ENCODE data around the gene GNAZ. TPM values are rescaled to one million over a fixed set of nuclear protein-coding genes. Genes with fewer than 3 reads are reported as not detected.

The GNAZ gene
- total and polyA plus RNA-seq, 5 donors: 2.0 to 3.5 (median 2.8) TPM

GRCh38 chr22:23147617-23148387 is 77.5 kb downstream of the GNAZ start:
- ATAC-seq: peak in 1 of 2 donors; percentile 23

GRCh38 chr22:23149743-23150238 is 79.5 kb downstream of the GNAZ start:
- DNase-seq: peak in 1 of 3 donors; percentile 30
- no peak for ATAC-seq

More at GRCh38 chr22:23147617-23148387, 77.5 kb downstream of the GNAZ start:
- DNase-seq: peak in 1 of 3 donors; percentile 7
- 31% methylated on average over 6 of the region's 6 CpGs for WGBS
- H3K27ac ChIP-seq (ENCODE audit: low read length): no peak overlapping the region
- H3K4me1 ChIP-seq (ENCODE audit: control insufficient read depth, insufficient read depth, low read length): peaks cover 2% of the 10 kb centered on the region
- no peaks in the 10 kb centered on the region for H3K27me3 ChIP-seq (ENCODE audit: control insufficient read depth, insufficient read depth)
- no peak overlapping the region for H3K4me3 ChIP-seq (ENCODE audit: low read length)
- intact Hi-C loops (cut with DNase I): no loop called here
- H3K9me3 ChIP-seq (ENCODE audit: control insufficient read depth, low read length): no peaks in the 10 kb centered on the region

GRCh38 chr22:23150762-23151161 is 80.4 kb downstream of the GNAZ start:
- Histone ChIP-seq H3K4me1 (ENCODE audit: control insufficient read depth, insufficient read depth, low read length) (peaks cover 2% of the 10 kb centered on the region), H3K9me3 (ENCODE audit: control insufficient read depth, low read length) (no peaks in the 10 kb centered on the region), H3K27me3 (ENCODE audit: control insufficient read depth, insufficient read depth) (no peaks in the 10 kb centered on the region), H3K27ac (ENCODE audit: low read length) (no peak overlapping the region), H3K4me3 (ENCODE audit: low read length) (no peak overlapping the region)
- WGBS: 85% methylated on average over 6 of the region's 6 CpGs
- intact Hi-C loops (cut with DNase I): no loop called here
- no peak for ATAC-seq
- DNase-seq: peak in 1 of 3 donors; percentile 1

More at GRCh38 chr22:23149743-23150238, 79.5 kb downstream of the GNAZ start:
- Histone ChIP-seq H3K27ac (ENCODE audit: low read length) (no peak overlapping the region), H3K4me1 (ENCODE audit: control insufficient read depth, insufficient read depth, low read length) (peaks cover 2% of the 10 kb centered on the region), H3K4me3 (ENCODE audit: low read length) (no peak overlapping the region), H3K9me3 (ENCODE audit: control insufficient read depth, low read length) (no peaks in the 10 kb centered on the region), H3K27me3 (ENCODE audit: control insufficient read depth, insufficient read depth) (no peaks in the 10 kb centered on the region)
- WGBS: 75% methylated on average over 15 of the region's 15 CpGs
- intact Hi-C loops (cut with DNase I): no loop called here

GRCh38 chr22:23151827-23152226 is 81.5 kb downstream of the GNAZ start:
- WGBS: 95% methylated on average over 16 of the region's 16 CpGs
- DNase-seq: peak in 2 of 3 donors; percentile 30 to 54

GRCh38 chr22:23152238-23153114 is 82.2 kb downstream of the GNAZ start:
- intact Hi-C loops (cut with DNase I): no loop called here
- Histone ChIP-seq H3K27ac (ENCODE audit: low read length) (no peak overlapping the region), H3K4me1 (ENCODE audit: control insufficient read depth, insufficient read depth, low read length) (peaks cover 2% of the 10 kb centered on the region), H3K9me3 (ENCODE audit: control insufficient read depth, low read length) (no peaks in the 10 kb centered on the region), H3K27me3 (ENCODE audit: control insufficient read depth, insufficient read depth) (no peaks in the 10 kb centered on the region), H3K4me3 (ENCODE audit: low read length) (no peak overlapping the region)
- no peak for ATAC-seq
- 80% methylated on average over 19 of the region's 19 CpGs for WGBS
- DNase-seq: peak in 2 of 3 donors; percentile 28 to 38

More at GRCh38 chr22:23151827-23152226, 81.5 kb downstream of the GNAZ start:
- Histone ChIP-seq H3K27ac (ENCODE audit: low read length) (no peak overlapping the region), H3K9me3 (ENCODE audit: control insufficient read depth, low read length) (no peaks in the 10 kb centered on the region), H3K4me1 (ENCODE audit: control insufficient read depth, insufficient read depth, low read length) (peaks cover 2% of the 10 kb centered on the region), H3K27me3 (ENCODE audit: control insufficient read depth, insufficient read depth) (no peaks in the 10 kb centered on the region), H3K4me3 (ENCODE audit: low read length) (no peak overlapping the region)
- intact Hi-C loops (cut with DNase I): no loop called here
- ATAC-seq: no peak

- Histone ChIP-seq H3K9me3 (ENCODE audit: control insufficient read depth, low read length) (no peaks in the 10 kb centered on the region), H3K27me3 (ENCODE audit: control insufficient read depth, insufficient read depth) (no peaks in the 10 kb centered on the region), H3K27ac (ENCODE audit: low read length) (no peak overlapping the region), H3K4me3 (ENCODE audit: low read length) (no peak overlapping the region), H3K4me1 (ENCODE audit: control insufficient read depth, insufficient read depth, low read length) (peaks cover 2% of the 10 kb centered on the region)
- intact Hi-C loops (cut with DNase I): no loop called here
- DNase-seq (peak in 2 of 3 donors; percentile 38 to 44), ATAC-seq (no peak)
- 87% methylated on average over 7 of the region's 7 CpGs for WGBS
Measured at GRCh38 chr22:23153994-23154393, 83.7 kb downstream of the GNAZ start.

- Histone ChIP-seq H3K9me3 (ENCODE audit: control insufficient read depth, low read length) (no peaks in the 10 kb centered on the region), H3K27ac (ENCODE audit: low read length) (no peak overlapping the region), H3K4me1 (ENCODE audit: control insufficient read depth, insufficient read depth, low read length) (peaks cover 2% of the 10 kb centered on the region), H3K27me3 (ENCODE audit: control insufficient read depth, insufficient read depth) (no peaks in the 10 kb centered on the region), H3K4me3 (ENCODE audit: low read length) (no peak overlapping the region)
- intact Hi-C loops (cut with DNase I): no loop called here
- WGBS: 88% methylated on average over 5 of the region's 5 CpGs
- ATAC-seq (no peak), DNase-seq (peak in 2 of 3 donors; percentile 3)
Measured at GRCh38 chr22:23154461-23154860, 84.1 kb downstream of the GNAZ start.

GRCh38 chr22:23155143-23155542 is 84.8 kb downstream of the GNAZ start:
- H3K4me3 ChIP-seq (ENCODE audit: low read length): no peak overlapping the region
- H3K4me1 ChIP-seq (ENCODE audit: control insufficient read depth, insufficient read depth, low read length): peaks cover 2% of the 10 kb centered on the region
- no peaks in the 10 kb centered on the region for H3K9me3 ChIP-seq (ENCODE audit: control insufficient read depth, low read length)
- intact Hi-C loops (cut with DNase I): no loop called here
- WGBS: 98% methylated on average over 3 of the region's 3 CpGs
- no peaks in the 10 kb centered on the region for H3K27me3 ChIP-seq (ENCODE audit: control insufficient read depth, insufficient read depth)
- ATAC-seq: no peak
- H3K27ac ChIP-seq (ENCODE audit: low read length): no peak overlapping the region
- no peak for DNase-seq

- Histone ChIP-seq H3K9me3 (ENCODE audit: control insufficient read depth, low read length) (no peaks in the 10 kb centered on the region), H3K27ac (ENCODE audit: low read length) (no peak overlapping the region), H3K4me1 (ENCODE audit: control insufficient read depth, insufficient read depth, low read length) (peaks cover 2% of the 10 kb centered on the region), H3K4me3 (ENCODE audit: low read length) (no peak overlapping the region), H3K27me3 (ENCODE audit: control insufficient read depth, insufficient read depth) (no peaks in the 10 kb centered on the region)
- DNase-seq (peak in 2 of 3 donors; percentile 16 to 32), ATAC-seq (no peak)
- WGBS: 91% methylated on average over 9 of the region's 9 CpGs
- intact Hi-C loops (cut with DNase I): no loop called here
Measured at GRCh38 chr22:23155831-23156230, 85.5 kb downstream of the GNAZ start.

GRCh38 chr22:23156286-23156685 is 86.0 kb downstream of the GNAZ start:
- intact Hi-C loops (cut with DNase I): no loop called here
- WGBS: 52% methylated on average over 8 of the region's 8 CpGs
- Histone ChIP-seq H3K4me3 (ENCODE audit: low read length) (no peak overlapping the region), H3K27me3 (ENCODE audit: control insufficient read depth, insufficient read depth) (no peaks in the 10 kb centered on the region), H3K4me1 (ENCODE audit: control insufficient read depth, insufficient read depth, low read length) (peaks cover 2% of the 10 kb centered on the region), H3K9me3 (ENCODE audit: control insufficient read depth, low read length) (no peaks in the 10 kb centered on the region), H3K27ac (ENCODE audit: low read length) (no peak overlapping the region)
- no peak for ATAC-seq
- DNase-seq: peak in 2 of 3 donors; percentile 35 to 39
